GM12892 (cell line): ENCODE measurements around the gene TUBB. TPM values are rescaled to one million over a fixed set of nuclear protein-coding genes. Genes with fewer than 3 reads are reported as not detected.
A peak's percentile ranks its signal among the peaks of the same experiment; 100 is the strongest.

Experiments used
- DNase-seq: peaks from one replicate; pipeline ENCODE4 v3.0.0; 2011; ENCODE audit not compliant: insufficient read length
- FAIRE-seq: peaks from 2 replicates; lab custom pipeline; 2011; peaks lifted over from hg19 to GRCh38; lab: Jason Lieb, UNC
- POLR2A ChIP-seq: IDR thresholded peaks from 2 replicates; pipeline ENCODE4 v1.6.1; 2011; ENCODE audit warnings: low read depth, low read length, control low read depth
- POLR2AphosphoS5 ChIP-seq: IDR thresholded peaks from 2 replicates; pipeline ENCODE4 v1.6.1; 2011; ENCODE audit warnings: low read depth, low read length, control low read depth
- TAF1 ChIP-seq: IDR thresholded peaks from 2 replicates; pipeline ENCODE4 v1.6.1; 2011; ENCODE audit warnings: low read depth, mild to moderate bottlenecking, control low read depth, low read length, borderline replicate concordance
- polyA plus RNA-seq: library from polyadenylated mRNA; unstranded; fragments of >200 nt; gene quantifications from one replicate; pipeline ENCODE4 v1.2.1, GENCODE V29; 2012; ENCODE audit warnings: missing spikeins, inconsistent platforms; ENCODE audit not compliant: missing spikeins

The TUBB gene
- 826 TPM for polyA plus RNA-seq

GRCh38 chr6:30719791-30720737 lies at the start of gene TUBB:
Gene TUBB (plus strand): TSS chr6:30720352. CDS start chr6:30720507, 155 bp downstream.
- DNase-seq (peak; percentile 70), FAIRE-seq (peak; percentile 95)
- TF ChIP-seq POLR2A (peak; percentile 93), TAF1 (peak; percentile 99), POLR2AphosphoS5 (peak; percentile 91)

GRCh38 chr6:30670760-30671527 lies 49.2 kb upstream of the TUBB start:
- DNase-seq: no peak
- no peak for FAIRE-seq
- no peak for TF ChIP-seq TAF1

GRCh38 chr6:30672445-30673253 lies 47.5 kb upstream of the TUBB start, which contains the start of gene DHX16:
Gene DHX16 (minus strand): TSS chr6:30673006. CDS start chr6:30672841, 165 bp downstream.
- peak; percentile 92 for FAIRE-seq
- DNase-seq: peak; percentile 83
- TF ChIP-seq POLR2A (peak; percentile 70; the same call in 1 of the 2 replicates), POLR2AphosphoS5 (peak; percentile 38; the same call in 1 of the 2 replicates), TAF1 (0 out of 2 replicates have a peak, but pooled peaks have one; percentile 11)

- TF ChIP-seq TAF1 (no peak), POLR2AphosphoS5 (no peak), POLR2A (no peak)
- FAIRE-seq (no peak), DNase-seq (no peak)
Observed at GRCh38 chr6:30676660-30677285, 43.4 kb upstream of the TUBB start.

- DNase-seq: peak; percentile 81
- no peak for TF ChIP-seq POLR2A
- no peak for TF ChIP-seq TAF1
- TF ChIP-seq POLR2AphosphoS5: no peak
- FAIRE-seq: peak; percentile 87
Observed at GRCh38 chr6:30678964-30679726, 41.0 kb upstream of the TUBB start.

GRCh38 chr6:30679765-30680535 lies 40.2 kb upstream of the TUBB start:
- DNase-seq (no peak), FAIRE-seq (no peak)
- no peak for TF ChIP-seq TAF1
- no peak for TF ChIP-seq POLR2AphosphoS5
- no peak for TF ChIP-seq POLR2A

- DNase-seq (no peak), FAIRE-seq (no peak)
- TF ChIP-seq POLR2AphosphoS5 (no peak), POLR2A (no peak), TAF1 (no peak)
Observed at GRCh38 chr6:30681766-30682142, 38.4 kb upstream of the TUBB start.

- FAIRE-seq (peak; percentile 88), DNase-seq (peak; percentile 87)
- TF ChIP-seq POLR2A: peak; percentile 68
- peak; percentile 42; the same call in 1 of the 2 replicates for TF ChIP-seq TAF1
- peak; percentile 75 for TF ChIP-seq POLR2AphosphoS5
Observed at GRCh38 chr6:30682143-30683117, 37.7 kb upstream of the TUBB start.
